Left forelimb (tissue), 1 donor: ENCODE results near the gene NANOS1.

Experiments
- DNase-seq: peaks from one replicate; pipeline ENCODE4 v3.0.0-alpha.2; 2018; ENCODE audit warnings: low spot score

Gene NANOS1, protein sequence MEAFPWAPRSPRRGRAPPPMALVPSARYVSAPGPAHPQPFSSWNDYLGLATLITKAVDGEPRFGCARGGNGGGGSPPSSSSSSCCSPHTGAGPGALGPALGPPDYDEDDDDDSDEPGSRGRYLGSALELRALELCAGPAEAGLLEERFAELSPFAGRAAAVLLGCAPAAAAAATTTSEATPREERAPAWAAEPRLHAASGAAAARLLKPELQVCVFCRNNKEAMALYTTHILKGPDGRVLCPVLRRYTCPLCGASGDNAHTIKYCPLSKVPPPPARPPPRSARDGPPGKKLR

DNA sequence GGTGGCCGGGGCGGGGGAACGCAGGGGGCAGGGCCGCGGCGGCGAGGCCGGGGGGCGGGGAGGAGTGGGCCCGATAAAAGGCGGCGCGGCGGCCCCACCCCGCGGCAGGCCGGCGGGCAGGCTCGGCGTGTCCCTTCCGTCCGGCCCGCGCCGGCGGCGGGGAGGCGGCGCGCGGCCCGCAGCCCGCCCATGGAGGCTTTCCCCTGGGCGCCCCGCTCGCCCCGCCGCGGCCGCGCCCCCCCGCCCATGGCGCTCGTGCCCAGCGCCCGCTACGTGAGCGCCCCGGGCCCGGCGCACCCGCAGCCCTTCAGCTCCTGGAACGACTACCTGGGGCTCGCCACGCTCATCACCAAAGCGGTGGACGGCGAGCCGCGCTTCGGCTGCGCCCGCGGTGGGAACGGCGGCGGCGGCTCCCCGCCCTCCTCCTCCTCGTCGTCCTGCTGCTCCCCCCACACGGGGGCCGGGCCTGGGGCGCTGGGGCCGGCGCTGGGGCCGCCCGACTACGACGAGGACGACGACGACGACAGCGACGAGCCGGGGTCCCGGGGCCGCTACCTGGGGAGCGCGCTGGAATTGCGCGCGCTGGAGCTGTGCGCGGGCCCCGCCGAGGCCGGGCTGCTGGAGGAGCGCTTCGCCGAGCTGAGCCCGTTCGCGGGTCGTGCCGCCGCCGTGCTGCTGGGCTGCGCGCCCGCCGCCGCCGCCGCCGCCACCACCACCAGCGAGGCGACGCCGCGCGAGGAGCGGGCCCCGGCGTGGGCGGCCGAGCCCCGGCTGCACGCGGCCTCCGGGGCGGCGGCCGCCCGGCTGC, at the start of gene NANOS1:
NANOS1 (plus strand) TSS at position 102 of the 808 bp plus-strand sequence; CDS start at position 190, 88 bp downstream.
- DNase-seq, result peak; percentile 75

DNA sequence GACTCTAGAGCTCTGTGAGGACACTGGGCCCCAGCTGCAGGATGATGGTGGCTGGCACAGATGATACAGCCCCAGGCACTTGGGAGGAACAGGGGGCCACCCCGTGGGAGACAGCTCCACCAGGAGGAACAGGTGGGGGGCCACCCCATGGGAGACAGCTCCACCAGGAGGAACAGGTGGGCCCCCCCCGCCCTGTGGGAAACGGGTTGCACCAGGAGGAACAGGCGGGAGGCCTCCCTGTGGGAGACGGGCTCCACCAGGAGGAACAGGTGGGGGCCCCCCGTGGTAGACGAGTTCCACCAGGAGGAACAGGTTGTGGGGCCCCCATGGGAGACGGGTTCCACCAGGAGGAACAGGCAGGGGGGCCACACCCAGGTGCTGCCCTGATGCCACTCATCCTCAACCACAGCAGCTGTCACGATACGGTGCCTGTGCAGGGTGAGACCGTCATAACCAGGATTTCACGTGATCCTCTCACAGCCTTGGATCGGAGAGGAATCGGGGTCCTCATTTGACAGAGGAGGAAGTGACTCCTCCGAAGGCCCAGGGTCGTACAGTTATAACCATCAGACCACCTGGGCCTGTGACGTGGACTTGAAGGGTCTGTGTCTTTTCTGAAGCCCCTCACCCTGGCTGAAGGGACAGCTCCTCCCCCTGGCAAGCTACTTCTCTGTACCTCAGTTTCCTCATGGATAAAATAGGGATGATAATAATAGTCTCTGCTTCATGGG, 49.2 kb upstream of the NANOS1 start:
- DNase-seq, result no peak

DNA sequence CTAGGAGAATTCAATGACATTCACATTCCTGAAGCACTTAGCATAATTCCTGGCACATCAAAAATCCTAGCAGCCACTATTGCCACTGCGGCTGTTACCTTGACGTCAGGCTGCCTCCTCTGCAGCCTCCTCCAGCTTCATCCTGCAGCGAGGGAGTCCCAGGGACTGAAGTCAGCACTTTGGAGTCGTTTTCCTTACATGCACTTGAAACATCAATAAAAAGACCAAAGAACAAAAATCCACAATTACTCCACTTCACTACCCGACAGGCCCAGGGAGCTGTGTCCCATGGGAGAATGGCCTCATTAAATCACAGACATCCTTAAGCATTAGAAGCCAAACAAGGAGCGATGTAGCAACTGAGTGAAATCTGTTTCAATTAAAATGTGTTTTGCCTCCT, 48.6 kb upstream of the NANOS1 start:
- no peak for DNase-seq

DNA sequence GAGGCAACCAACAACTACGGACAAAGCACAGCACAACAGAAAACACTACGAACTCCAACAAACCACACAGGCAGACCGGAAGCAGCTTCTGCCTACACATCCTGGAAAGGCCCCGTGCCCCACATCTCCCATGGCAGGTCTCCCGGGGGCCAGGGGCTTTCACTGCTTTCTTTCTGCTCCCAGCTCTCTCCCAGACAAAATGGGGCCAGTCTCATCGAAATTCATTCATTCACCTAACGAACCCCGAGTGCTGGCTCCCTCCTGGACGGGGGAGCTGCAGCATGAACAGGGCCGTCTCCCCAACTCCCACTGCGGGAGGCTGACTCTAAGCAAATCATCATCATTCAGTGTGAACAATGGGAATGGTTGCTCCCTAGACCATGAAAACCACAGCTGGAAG, 47.6 kb upstream of the NANOS1 start:
- DNase-seq, result no peak

DNA sequence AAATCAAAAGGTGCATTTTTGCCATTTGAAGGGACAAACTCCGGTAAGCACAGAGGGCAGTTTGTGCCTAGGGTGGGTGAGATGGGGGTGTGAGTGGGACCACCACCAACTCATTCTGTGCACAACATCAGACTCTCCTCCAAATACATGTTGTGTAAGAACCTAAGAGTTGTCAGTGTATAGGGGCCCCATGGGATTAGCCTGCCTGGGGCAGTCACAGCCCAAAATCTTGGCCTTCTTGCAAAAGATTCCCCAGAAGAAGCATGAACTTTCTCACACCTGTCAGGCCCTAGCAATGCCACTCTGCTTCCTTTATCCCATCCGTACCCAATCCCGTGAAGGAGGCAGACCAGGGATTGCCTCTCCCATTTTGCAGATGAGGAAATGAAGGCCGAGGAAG, 47.1 kb upstream of the NANOS1 start:
- no peak for DNase-seq

DNA sequence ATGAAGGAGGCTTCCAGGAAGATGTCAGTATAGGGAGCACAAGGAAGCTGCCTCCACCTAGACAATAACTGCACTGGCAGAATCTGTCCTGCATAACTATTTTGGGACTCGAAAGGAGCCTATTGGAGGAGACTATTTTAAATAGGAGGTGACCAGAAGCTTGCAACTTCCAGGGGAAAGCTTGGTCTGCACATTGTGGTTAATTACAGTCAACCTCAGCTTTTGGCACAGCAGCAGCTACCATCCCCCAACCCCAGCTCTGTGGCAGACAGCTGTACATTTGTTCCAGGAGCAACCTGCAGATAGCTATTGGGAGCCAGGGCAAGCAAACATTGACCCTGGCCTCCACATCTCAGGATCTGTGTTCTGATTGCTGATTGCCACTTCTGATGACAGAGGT, 46.3 kb upstream of the NANOS1 start:
- no peak for DNase-seq

DNA sequence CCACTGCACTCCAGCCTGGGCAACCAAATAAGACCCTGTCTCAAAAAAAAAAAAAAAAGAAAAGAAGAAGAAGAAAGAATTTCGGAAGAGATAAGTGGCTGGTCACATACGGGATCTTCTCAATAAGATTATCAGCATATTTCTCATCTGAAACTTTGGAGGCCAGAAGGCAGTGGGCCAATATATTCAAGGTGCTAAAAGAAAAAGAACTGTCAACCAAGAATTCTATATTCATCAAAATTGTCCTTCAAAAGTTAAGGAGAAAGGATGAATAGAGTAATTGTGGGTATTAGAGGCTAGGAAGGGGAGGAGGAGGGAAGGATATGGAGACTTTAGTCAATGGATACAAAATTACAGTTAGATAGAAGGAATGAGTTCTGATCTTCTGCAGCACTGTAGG, 43.9 kb upstream of the NANOS1 start:
- no peak for DNase-seq

DNA sequence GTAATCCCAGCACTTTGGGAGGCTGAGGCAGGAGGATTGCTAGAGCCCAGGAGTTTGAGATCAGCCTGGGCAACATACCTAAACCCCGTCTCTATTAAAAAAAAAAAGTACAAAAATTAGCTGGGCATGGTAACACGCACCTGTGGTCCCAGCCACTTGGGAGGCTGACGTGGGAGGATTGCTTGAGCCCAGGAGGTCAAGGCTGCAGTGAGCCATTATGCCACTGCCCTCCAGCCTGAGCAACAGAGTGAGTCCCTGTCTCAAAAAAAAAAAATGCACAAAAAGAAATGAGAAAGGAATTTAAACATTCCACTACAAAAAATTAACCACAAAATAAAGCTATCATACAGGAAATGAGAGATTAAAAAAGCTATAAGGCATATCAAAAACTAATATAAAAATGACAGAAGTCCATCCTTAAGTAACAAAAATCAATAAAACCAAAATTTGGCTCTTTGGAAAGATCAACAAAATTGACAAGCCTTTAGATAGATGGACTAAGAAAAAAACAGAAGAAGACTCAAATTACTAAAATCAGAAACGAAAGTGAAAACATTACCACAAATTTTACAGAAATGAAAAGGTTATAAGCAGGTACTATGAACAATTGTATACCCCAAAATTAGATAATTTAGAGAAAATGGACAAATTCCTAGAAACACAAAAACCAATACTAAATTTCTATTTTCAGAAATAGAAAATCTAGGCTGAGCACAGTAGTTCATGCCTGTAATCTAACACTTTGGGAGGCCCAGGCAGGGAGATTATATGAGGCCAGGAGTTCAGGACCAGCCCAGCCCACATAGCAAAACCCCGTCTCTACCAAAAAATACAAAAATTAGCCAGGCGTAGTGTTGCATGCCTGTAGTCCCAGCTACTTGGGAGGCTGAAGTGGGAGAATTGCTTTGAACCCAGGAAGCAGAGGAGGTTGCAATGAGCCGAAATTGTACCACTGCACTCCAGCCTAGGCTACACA, 42.4 kb upstream of the NANOS1 start:
- DNase-seq, result no peak

DNA sequence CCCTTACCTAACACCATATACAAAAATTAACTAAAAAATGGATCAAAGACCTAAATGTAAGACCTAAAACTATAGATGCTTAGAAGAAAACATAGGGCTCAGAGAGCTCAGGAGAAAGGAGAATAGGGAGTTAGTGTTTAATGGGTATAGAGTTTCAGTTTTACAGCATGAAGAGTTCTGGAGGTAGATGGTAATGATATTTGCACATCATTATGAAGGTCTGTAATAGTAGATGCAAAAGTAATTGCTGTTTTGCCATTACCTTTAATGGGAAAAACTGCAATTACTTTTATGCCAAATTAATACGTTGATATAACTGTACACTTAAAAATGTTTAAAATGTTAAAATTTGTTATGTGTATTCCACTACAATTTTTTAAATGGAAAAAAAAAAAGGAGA, 39.2 kb upstream of the NANOS1 start:
- no peak for DNase-seq

DNA sequence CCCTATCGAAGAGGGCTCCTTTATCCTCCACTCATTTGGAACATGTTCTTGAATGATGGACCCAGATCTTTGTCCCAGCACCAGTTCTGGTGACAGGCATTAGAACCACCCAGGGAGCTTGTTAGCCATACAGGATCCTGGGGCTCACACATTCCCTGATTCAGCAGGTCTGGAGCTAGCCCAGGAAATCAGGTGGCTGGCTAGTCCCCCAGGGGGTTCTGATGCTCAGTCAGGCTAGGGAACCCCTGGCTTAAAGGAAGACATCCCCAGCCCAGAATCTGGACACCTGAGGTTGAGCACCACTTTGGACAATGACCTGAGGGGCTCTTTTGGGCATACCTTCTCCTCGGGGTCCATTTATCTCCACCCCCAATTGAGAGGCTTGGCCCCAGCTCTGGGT, 37.0 kb upstream of the NANOS1 start:
- DNase-seq, result no peak

DNA sequence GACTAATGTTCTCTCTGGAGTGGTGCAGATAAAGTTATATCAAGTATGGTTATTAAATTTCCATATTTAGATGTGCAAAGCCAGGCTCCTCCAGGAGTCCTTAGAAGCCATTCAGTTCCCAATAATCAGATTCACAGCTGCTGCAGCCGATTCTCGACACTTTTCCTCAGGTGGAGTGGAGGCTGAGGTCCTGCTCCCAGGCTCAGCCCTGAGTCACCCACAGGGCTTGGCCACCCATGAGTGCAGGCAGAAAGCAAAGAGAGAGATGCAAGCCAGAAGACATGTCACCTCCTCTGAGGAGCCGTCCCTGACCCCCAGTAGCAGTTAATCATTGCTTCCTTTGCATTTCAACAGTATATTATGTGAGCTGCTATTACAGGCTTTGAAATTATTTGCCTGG, 36.3 kb upstream of the NANOS1 start:
- DNase-seq, result no peak

DNA sequence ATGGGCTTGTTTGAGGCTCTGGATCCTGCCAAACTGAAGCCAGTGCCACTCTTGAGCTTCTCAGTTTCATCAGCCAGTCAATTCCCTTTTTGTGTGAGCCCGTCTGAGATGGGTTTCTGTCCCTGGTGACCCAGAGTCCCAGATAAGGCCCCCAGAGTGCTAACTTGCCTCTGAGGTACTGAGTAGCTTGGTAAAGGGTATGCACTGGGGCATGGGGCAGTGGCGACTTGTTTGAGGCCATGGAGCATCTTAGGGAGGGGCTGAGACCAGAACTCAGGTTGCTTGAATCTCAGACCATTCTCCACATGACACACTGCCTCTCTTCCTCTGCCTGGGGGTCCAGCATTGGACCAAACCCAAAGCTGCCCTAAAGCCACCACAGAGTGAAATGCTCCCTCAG, 35.2 kb upstream of the NANOS1 start:
- no peak for DNase-seq

DNA sequence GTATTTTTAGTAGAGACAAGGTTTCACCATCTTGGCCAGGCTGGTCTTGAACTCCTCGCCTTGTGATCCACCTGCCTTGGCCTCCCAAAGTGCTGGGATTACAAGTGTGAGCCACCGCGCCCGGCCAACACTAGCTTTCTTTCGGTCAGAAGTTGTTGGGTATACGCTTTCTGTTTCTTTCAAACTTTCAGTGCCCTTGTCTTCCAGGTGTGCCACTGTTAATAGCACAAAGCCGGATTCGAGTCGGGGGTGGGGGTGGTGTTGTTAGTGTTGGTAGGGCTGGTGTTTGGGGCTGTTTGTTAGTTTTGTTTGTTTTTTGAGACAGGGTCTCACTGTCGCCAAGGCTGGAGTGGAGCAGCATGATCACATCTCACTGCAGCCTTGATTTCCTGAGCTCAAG, 33.8 kb upstream of the NANOS1 start:
- no peak for DNase-seq

DNA sequence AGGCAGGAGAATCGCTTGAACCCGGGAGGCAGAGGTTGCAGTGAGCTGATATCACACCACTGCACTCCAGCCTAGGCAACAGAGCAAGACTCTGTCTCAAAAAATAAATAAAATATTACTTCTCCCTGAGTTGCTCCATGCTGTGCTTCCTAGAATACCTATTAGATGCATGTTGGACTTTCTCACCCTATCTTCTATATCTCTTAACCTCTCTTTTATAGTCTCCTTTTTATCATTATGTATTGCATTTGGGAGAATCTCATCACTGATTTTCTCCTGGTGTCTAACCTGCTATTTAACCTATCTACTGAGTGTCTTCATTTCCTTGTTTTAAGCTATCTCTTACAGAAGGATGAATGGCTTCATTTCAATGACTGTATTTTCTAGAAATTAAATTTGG, 32.1 kb upstream of the NANOS1 start:
- no peak for DNase-seq

DNA sequence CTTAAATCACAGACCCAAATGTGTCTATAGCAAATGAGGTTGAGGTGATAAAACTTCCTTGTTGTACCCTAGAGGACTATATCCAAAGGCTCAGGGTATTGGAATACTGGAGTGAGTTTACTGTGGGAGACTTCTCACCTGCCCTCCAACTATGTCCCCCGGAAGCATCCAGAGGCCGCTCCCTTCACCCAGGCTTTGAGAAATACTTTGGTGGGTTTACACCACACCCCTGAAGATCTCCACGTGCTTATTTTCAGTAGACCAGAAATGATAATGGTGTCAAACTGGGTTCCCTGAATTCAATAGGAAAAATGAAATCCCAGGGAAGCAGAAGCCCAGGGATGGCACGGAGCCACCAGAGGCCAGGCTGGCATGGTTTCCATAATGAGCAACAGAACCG, 31.3 kb upstream of the NANOS1 start:
- no peak for DNase-seq

DNA sequence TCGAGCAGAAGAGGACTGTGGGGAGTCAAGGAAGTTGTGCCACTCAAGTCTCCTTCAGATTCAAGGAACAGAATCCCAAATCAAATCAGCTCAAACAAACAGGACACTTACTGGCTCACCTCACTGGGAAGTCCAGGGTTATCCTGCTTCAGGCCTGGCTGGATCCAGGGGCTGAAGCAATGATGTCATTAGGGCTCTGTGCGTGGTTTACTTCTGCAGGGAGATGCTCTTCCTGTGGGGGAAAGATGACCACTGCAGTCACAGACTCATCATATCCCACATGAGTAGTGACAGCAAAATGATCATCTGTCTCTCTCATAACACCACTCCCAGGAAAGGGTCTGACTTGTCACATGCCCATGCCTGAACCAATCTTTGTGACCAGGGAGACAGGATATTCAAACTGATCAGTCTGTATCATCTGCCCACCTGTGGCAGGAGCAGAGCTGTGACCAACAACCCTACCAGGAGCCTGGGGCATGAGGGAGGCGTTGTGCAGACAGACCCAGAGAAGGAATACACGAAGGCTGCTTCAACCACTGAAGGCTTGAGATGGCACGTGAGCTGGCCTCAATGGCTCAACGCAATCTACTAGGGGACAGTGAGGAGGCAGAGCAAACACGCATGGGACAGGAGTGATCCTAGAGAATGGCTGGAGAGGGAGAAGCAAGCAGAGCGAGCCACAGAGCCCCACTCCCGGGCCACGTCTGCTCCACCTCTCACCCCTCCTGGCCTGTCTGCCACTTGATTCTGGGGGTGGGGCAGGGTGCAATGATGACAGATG, 27.6 kb upstream of the NANOS1 start:
- DNase-seq, result no peak

DNA sequence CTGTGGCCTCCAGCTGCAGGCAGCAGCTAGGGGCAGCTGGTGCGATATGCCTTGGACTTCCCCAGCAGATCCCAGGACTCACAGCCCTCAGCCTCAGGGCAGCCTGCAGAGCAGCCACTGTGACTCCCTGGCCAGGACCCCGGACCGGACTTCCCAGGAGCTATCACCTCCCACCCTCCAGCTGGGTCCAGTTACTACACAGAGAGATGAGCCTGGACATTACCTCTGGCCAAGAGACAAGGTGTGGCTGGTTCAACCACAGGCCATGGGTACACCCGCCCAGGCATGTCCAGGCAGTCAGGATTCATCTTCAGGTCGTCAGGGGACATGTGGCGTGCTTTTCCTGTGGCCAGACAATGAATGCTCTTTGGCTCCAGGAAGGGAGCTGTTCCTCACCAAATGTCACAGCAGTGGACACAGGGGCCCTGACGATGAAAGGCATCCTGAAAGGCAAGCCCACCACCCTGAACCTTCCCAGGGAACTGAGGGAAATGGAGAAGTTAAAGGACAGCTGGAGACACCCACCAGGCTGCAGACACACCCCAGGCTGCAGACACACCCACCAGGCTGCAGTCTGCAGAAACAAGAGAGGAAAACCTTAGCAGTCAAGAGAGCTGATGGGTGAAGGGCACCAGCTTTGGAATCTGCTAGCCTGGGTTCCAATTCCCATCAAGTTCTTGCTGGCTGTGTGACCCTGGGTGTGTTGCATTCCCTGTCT, 25.8 kb upstream of the NANOS1 start:
- no peak for DNase-seq

DNA sequence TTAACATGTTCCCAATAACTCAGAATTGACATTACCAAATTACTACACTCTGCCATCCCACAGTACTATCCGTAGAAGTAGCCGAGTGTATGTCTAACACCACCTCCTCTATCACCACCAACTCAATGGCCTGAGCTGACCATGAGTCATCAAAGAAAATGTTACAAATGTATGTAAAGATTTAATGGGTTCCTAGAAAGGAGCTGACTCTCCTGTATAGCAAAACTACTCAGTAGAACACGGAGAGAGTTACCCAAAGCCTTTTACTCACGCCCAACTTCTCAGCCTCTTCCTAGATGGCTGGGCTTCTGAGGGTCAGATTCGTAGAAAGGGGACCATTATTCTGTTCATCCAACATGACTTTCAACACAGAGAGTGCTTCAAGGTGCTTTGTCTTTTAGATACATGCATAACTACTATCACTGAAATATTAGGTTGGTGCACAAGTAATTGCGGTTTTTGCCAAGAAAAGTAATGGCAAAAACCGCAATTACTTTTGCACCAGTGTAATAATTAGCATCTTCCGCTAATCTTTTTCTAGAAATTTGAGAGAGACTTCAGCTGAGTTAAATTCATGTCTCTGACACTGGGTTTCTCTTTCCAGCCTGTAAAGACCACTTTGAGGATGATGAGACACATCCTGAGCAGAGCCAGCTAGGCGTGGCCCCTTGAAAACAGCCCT, 24.0 kb upstream of the NANOS1 start:
- no peak for DNase-seq

DNA sequence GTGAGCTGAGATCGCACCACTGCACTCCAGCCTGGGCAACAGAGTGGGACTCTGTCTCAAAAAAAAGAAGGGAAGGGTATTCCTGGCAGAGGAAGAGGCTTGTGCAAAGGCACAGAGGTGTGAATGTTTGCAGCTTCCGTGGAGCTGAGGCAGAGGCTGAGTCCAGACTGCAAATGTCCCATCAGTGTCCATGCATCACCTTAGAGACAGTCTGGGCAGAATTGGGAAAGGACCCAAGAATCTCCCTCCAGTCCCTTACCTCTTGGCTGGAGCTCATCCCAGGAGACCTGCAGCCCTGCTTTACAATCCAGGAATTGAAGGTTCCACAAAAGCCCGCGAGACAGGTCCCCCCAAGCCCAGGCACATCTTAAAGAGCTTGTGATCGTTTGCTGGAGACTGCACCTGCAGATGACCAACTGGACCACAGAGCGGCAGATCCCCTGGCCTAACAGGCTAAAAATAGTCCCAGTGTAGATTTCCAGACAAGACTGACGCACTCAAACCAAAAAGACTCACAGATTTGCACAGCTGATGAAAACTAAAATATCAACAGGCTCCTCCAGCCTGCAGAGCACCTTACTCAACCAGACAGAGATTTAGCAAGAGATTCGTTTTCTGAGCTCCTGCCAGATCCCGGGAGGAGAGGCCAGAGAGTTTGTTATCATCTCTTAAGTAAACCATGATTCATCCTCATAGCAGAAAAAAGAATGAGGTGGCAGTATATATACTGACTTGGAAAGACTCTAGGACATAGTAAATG, 22.9 kb upstream of the NANOS1 start:
- DNase-seq, result no peak
